HEK293 (cell line): ENCODE data around the gene RBMS3.
A peak's percentile ranks its signal among the peaks of the same experiment; 100 is the strongest.

Source experiments
- CTCF ChIA-PET: fragments of 350-600 bp; formaldehyde crosslinking; extraction: SDS; loops from one replicate; lab custom pipeline; 2021; ENCODE audit warnings: antibody characterized with exemption; lab: Yijun Ruan, JAX
- POLR2A ChIA-PET: fragments of 300-600 bp; formaldehyde crosslinking; extraction: SDS; loops from one replicate; lab custom pipeline; 2020; ENCODE audit warnings: antibody characterized with exemption, inconsistent platforms; lab: Yijun Ruan, JAX
- H3K27ac ChIP-seq: fragments of 200-500 bp; sonication (Bioruptor generic); 2 replicates; pipeline ENCODE4 v1.5.1; 2014; ENCODE audit warnings: low read depth, low read length, control low read depth, inconsistent platforms; ENCODE audit errors: extremely low read depth
- H3K36me3 ChIP-seq, 2 experiments: fragments of 200-500 bp in 1 of 2; sonication (Bioruptor generic) in 1 of 2; 1 replicate in 1 of 2; 2 replicates in 1 of 2; pipeline ENCODE4 v1.5.1; 2014 to 2017; ENCODE audit warnings: inconsistent platforms in 2 of 2, low read length in 2 of 2; ENCODE audit not compliant: control insufficient read depth in 2 of 2, insufficient read depth in 1 of 2
- H3K4me1 ChIP-seq: fragments of 200-500 bp; sonication (Bioruptor generic); 2 replicates; pipeline ENCODE4 v1.5.1; 2014; ENCODE audit warnings: mild to moderate bottlenecking, low read length, inconsistent platforms; ENCODE audit not compliant: control insufficient read depth, insufficient read depth
- H3K4me3 ChIP-seq: 2 replicates; pipeline ENCODE4 v1.5.1; 2011; ENCODE audit warnings: low read depth, mild to moderate bottlenecking, control low read depth, low read length, moderate library complexity
- H3K9me3 ChIP-seq: fragments of 200-500 bp; sonication (Bioruptor generic); 2 replicates; pipeline ENCODE4 v1.5.1; 2014; ENCODE audit warnings: low read depth, low read length, inconsistent platforms; ENCODE audit not compliant: control insufficient read depth, insufficient read depth
- EGR2 ChIP-seq: fragments of 450-650 bp; formaldehyde crosslinking; IDR thresholded peaks from 2 replicates; pipeline ENCODE4 v1.5.1; 2016; ENCODE audit warnings: low read depth, missing biosample characterization, missing genetic modification characterization
- OSR2 ChIP-seq: fragments of 450-650 bp; formaldehyde crosslinking; IDR thresholded peaks from 2 replicates; pipeline ENCODE4 v1.5.1; 2016; ENCODE audit warnings: missing biosample characterization, missing genetic modification characterization
- RBAK ChIP-seq: fragments of 450-650 bp; formaldehyde crosslinking; IDR thresholded peaks from 2 replicates; pipeline ENCODE4 v1.5.1; 2016; ENCODE audit warnings: missing biosample characterization, missing genetic modification characterization
- ZEB2 ChIP-seq: fragments of 450-650 bp; formaldehyde crosslinking; IDR thresholded peaks from 2 replicates; pipeline ENCODE4 v1.5.1; 2016; ENCODE audit warnings: missing biosample characterization, missing genetic modification characterization
- ZFP3 ChIP-seq: fragments of 450-650 bp; formaldehyde crosslinking; IDR thresholded peaks from 2 replicates; pipeline ENCODE4 v1.5.1; 2016; ENCODE audit warnings: low read depth, missing biosample characterization, missing genetic modification characterization
- ZFP37 ChIP-seq: fragments of 450-650 bp; formaldehyde crosslinking; IDR thresholded peaks from 2 replicates; pipeline ENCODE4 v1.5.1; 2016; ENCODE audit warnings: missing biosample characterization, missing genetic modification characterization
- ZNF202 ChIP-seq: fragments of 450-650 bp; formaldehyde crosslinking; IDR thresholded peaks from 2 replicates; pipeline ENCODE4 v1.5.1; 2016; ENCODE audit warnings: missing biosample characterization, missing genetic modification characterization, borderline replicate concordance
- ZNF302 ChIP-seq: fragments of 450-650 bp; formaldehyde crosslinking; IDR thresholded peaks from 2 replicates; pipeline ENCODE4 v1.5.1; 2016; ENCODE audit warnings: missing biosample characterization, missing genetic modification characterization, low read depth
- ZNF37A ChIP-seq: fragments of 450-650 bp; IDR thresholded peaks from 2 replicates; pipeline ENCODE4 v1.5.1; 2018; ENCODE audit warnings: missing biosample characterization, missing genetic modification characterization
- ZNF391 ChIP-seq: fragments of 450-650 bp; formaldehyde crosslinking; IDR thresholded peaks from 2 replicates; pipeline ENCODE4 v1.5.1; 2016; ENCODE audit warnings: low read depth, missing biosample characterization, missing genetic modification characterization, borderline replicate concordance
- ZNF610 ChIP-seq: fragments of 450-650 bp; formaldehyde crosslinking; IDR thresholded peaks from 2 replicates; pipeline ENCODE4 v1.5.1; 2016; ENCODE audit warnings: missing biosample characterization, missing genetic modification characterization, borderline replicate concordance
- ZNF670 ChIP-seq: fragments of 450-650 bp; formaldehyde crosslinking; IDR thresholded peaks from 2 replicates; pipeline ENCODE4 v1.5.1; 2016; ENCODE audit warnings: missing biosample characterization, missing genetic modification characterization, low read depth
- ZNF830 ChIP-seq: fragments of 450-650 bp; IDR thresholded peaks from 2 replicates; pipeline ENCODE4 v1.5.0; 2018; ENCODE audit warnings: missing biosample characterization, missing genetic modification characterization, low read depth, mild to moderate bottlenecking, moderate library complexity
- ZXDB ChIP-seq: fragments of 450-650 bp; formaldehyde crosslinking; IDR thresholded peaks from 2 replicates; pipeline ENCODE4 v1.5.1; 2016; ENCODE audit warnings: missing biosample characterization, missing genetic modification characterization
- TF ChIP-seq, protein P1 (sequence below): fragments of 450-650 bp; formaldehyde crosslinking; IDR thresholded peaks from 2 replicates; pipeline ENCODE4 v1.5.1; 2016; ENCODE audit warnings: missing biosample characterization, missing genetic modification characterization, low read depth
- TF ChIP-seq, protein P2 (sequence below): fragments of 450-650 bp; formaldehyde crosslinking; IDR thresholded peaks from 2 replicates; pipeline ENCODE4 v1.5.1; 2016; ENCODE audit warnings: missing biosample characterization, missing genetic modification characterization
- TF ChIP-seq, protein P3 (sequence below): fragments of 450-650 bp; formaldehyde crosslinking; IDR thresholded peaks from 2 replicates; pipeline ENCODE4 v1.5.1; 2017; ENCODE audit warnings: missing biosample characterization, missing genetic modification characterization

The RBMS3 gene

DNA sequence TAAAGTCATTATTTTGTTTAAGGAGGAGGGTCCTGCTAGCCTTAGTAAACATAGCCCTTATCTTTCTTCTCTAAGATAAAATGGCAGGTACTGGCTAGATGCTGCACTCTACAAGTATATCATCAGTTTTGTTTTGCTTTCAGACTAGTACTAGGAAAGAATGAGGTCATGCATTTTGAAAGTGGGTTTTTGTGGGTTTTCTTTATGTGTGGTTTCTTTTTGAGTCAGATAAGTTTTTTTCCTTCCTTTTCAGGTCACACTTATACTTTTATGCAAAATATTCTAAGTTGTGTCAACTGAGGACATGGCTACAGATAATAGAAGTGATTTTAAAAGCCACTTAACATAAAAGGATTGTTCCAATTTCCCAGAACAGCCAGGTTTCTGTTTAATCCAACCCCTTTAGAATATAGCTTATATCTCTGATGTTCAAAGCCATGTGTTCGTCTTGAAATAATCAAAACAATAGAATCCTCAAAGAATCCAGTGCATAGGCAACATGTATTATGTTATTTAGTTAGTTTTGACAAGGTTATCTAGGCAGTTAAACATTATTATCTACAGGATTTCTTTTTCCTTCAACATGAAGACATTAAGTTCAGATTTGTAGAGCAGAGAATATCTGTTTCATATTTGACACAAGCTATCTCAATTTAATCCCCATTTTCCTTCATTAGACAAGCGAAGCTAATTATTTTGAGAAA, 406.2 kb downstream of the RBMS3 start:
- H3K4me3 ChIP-seq: no peak overlapping the region
- POLR2A ChIA-PET: no interaction called here
- H3K36me3 ChIP-seq: no peaks in the 10 kb centered on the region
- no peaks in the 10 kb centered on the region for H3K9me3 ChIP-seq
- H3K4me1 ChIP-seq: peaks cover 4% of the 10 kb centered on the region; the same call in 1 of the 2 replicates
- CTCF ChIA-PET: no interaction called here
- H3K27ac ChIP-seq: no peak overlapping the region
- TF ChIP-seq ZNF302 (tag by site-specific recombination) (no peak), ZEB2 (tag by site-specific recombination) (no peak), ZFP37 (no peak), ZNF202 (tag by site-specific recombination) (no peak), ZFP3 (tag by site-specific recombination) (no peak), ZXDB (tag by site-specific recombination) (peak; percentile 40; the same call in 1 of the 2 replicates), ZNF37A (tag by site-specific recombination) (no peak)
- TF ChIP-seq, protein P1, sequence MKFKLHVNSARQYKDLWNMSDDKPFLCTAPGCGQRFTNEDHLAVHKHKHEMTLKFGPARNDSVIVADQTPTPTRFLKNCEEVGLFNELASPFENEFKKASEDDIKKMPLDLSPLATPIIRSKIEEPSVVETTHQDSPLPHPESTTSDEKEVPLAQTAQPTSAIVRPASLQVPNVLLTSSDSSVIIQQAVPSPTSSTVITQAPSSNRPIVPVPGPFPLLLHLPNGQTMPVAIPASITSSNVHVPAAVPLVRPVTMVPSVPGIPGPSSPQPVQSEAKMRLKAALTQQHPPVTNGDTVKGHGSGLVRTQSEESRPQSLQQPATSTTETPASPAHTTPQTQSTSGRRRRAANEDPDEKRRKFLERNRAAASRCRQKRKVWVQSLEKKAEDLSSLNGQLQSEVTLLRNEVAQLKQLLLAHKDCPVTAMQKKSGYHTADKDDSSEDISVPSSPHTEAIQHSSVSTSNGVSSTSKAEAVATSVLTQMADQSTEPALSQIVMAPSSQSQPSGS (tag by site-specific recombination): peak; percentile 78
- TF ChIP-seq, protein P2, sequence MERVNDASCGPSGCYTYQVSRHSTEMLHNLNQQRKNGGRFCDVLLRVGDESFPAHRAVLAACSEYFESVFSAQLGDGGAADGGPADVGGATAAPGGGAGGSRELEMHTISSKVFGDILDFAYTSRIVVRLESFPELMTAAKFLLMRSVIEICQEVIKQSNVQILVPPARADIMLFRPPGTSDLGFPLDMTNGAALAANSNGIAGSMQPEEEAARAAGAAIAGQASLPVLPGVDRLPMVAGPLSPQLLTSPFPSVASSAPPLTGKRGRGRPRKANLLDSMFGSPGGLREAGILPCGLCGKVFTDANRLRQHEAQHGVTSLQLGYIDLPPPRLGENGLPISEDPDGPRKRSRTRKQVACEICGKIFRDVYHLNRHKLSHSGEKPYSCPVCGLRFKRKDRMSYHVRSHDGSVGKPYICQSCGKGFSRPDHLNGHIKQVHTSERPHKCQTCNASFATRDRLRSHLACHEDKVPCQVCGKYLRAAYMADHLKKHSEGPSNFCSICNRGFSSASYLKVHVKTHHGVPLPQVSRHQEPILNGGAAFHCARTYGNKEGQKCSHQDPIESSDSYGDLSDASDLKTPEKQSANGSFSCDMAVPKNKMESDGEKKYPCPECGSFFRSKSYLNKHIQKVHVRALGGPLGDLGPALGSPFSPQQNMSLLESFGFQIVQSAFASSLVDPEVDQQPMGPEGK (tag by site-specific recombination): no peak
- TF ChIP-seq, protein P3, sequence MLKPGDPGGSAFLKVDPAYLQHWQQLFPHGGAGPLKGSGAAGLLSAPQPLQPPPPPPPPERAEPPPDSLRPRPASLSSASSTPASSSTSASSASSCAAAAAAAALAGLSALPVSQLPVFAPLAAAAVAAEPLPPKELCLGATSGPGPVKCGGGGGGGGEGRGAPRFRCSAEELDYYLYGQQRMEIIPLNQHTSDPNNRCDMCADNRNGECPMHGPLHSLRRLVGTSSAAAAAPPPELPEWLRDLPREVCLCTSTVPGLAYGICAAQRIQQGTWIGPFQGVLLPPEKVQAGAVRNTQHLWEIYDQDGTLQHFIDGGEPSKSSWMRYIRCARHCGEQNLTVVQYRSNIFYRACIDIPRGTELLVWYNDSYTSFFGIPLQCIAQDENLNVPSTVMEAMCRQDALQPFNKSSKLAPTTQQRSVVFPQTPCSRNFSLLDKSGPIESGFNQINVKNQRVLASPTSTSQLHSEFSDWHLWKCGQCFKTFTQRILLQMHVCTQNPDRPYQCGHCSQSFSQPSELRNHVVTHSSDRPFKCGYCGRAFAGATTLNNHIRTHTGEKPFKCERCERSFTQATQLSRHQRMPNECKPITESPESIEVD (tag by site-specific recombination): peak; percentile 71
- TF ChIP-seq, all 188 proteins: peak for 3

DNA sequence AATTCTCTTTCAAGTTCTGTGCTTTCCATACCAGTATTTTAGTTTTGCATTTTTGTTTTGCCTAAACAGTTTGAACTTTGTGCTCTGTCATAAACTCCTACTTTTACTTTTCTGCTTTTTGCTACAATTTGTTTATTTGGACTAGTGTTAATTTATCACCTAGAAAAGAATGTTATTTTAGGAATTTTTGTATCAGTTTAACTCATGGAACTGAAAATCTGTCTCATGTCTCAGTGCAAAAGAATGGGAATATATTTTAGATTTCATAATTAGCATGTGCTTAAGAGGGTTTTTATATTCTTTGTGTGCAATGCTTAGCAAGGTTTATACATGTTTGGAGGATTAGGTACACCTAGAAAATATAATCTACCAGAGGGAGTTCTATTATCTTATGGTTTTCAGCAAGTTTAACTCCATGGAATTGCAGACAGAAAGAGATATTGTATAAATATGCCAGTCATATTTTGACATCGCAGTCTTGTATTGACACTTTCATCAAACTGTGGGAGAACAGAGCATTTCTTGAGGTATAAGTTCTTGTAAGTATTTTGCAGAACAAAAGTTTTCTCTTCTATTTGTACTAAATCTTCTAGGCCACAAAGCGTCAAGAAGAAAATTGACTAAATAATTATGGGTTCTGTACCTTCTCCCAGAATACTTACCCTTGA, 409.9 kb downstream of the RBMS3 start:
- ChIA-PET POLR2A (no interaction called here), CTCF (no interaction called here)
- Histone ChIP-seq H3K9me3 (no peaks in the 10 kb centered on the region), H3K27ac (no peak overlapping the region), H3K4me3 (no peak overlapping the region), H3K4me1 (peaks cover 4% of the 10 kb centered on the region; the same call in 1 of the 2 replicates), H3K36me3 (no peaks in the 10 kb centered on the region)
- TF ChIP-seq RBAK (tag by site-specific recombination): no peak
- TF ChIP-seq ZNF391 (tag by site-specific recombination): no peak
- no peak for TF ChIP-seq ZNF610 (tag by site-specific recombination)
- no peak for TF ChIP-seq ZNF830
- TF ChIP-seq ZNF670 (tag by site-specific recombination): no peak
- no peak for TF ChIP-seq OSR2
- no peak for TF ChIP-seq EGR2
